ENCODE results near the gene WWOX.

DNA sequence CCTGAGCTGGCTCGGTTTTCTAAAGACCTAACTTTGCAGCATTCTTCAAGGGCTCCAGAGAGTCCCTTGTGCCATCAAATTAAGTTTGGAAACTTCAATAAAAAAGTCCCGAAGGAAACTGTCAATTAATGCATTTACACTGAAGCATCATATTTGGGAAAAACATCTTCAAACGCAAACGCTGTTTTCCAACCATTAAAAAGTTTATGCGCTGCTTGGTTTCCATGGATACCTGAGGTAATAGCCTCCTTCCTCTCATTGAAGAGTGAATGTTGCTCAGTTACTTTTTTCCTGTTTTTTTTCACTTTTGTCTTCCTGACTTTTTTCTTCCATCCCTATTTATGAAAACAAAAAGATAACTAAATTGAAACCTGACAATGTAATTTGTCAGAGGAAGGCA is 1102.0 kb downstream of the WWOX start:
- TF ChIP-seq EZH2 (IDR thresholded peaks at IDR 0.05; ENCODE audit: borderline replicate concordance) = no peak
- TF ChIP-seq, protein P1, sequence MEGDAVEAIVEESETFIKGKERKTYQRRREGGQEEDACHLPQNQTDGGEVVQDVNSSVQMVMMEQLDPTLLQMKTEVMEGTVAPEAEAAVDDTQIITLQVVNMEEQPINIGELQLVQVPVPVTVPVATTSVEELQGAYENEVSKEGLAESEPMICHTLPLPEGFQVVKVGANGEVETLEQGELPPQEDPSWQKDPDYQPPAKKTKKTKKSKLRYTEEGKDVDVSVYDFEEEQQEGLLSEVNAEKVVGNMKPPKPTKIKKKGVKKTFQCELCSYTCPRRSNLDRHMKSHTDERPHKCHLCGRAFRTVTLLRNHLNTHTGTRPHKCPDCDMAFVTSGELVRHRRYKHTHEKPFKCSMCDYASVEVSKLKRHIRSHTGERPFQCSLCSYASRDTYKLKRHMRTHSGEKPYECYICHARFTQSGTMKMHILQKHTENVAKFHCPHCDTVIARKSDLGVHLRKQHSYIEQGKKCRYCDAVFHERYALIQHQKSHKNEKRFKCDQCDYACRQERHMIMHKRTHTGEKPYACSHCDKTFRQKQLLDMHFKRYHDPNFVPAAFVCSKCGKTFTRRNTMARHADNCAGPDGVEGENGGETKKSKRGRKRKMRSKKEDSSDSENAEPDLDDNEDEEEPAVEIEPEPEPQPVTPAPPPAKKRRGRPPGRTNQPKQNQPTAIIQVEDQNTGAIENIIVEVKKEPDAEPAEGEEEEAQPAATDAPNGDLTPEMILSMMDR (IDR thresholded peaks at IDR 0.05; ENCODE audit: poor library complexity) = no peak

All from hepatocyte (in vitro differentiated cells).